ENCODE data around the gene S1PR3.

- TF ChIP-seq CTCF (conservative IDR thresholded peaks at IDR 0.05) (no peak), EZH2 (IDR thresholded peaks at IDR 0.05; ENCODE audit: low read depth) (no peak)
Measured at GRCh38 chr9:89012294-89013042, 21.2 kb downstream of the S1PR3 start.

All from PC-9 (cell line).